Measurements from ENCODE around the gene CST1.

CST1 gene

DNA sequence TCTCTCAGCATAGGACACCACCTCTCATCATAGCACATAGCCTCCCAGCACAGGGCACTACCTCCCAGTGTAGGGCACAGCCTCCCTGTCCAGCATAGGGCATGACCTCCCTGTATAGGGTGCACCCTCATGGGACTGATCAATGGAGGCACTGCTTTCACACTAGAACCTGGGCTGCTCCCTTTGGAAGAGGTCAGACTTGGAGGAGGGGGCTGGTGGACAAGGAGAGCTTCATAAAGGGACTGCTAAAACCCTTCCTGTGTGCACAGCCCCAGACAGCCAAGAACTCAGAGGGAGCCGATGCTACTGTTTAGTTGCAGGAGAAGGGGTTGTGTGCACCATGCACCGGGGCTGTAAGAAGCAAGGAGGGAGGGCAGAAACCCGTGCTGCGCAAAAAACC is 40.0 kb downstream of the CST1 start:
- DNase-seq (ENCODE audit: low read depth, low spot score), result no peak

DNA sequence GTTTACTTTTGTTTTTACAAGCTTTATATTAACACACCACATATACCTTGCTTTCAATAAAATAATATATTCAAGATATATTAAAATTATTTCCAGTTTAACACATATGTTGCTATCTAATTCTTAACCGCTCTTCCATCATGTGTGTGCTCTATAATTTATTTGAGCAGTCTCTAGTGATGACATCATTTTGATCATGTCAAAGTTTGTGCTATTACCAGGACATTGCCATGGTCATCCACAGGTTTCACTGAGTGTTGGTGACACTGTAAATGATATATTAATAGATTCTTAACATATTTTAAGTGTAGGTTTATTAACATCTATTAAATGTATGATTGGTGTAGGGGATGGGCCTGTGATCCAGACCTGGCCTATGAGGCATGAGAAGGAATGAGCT is 44.8 kb downstream of the CST1 start:
- DNase-seq (ENCODE audit: low read depth, low spot score), result no peak

DNA sequence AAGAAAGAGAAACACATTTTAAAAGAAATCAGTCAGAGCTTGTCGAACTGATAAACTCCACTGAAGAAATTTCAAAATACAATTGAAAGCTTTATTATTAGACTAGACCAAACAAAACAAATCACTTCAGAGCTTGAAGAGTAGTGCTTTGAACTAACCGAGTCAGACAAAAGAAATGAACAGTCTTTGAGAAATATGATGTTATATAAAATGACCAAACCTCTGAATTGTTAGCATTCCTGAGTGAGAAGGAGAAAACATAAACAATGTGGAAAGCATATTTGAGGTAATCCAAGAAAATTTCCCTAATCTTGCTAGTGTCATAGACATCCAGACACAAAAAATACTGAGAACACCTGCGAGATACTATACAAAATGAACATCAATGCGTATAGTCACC is 48.7 kb downstream of the CST1 start:
- DNase-seq (ENCODE audit: low read depth, low spot score), result no peak

DNA sequence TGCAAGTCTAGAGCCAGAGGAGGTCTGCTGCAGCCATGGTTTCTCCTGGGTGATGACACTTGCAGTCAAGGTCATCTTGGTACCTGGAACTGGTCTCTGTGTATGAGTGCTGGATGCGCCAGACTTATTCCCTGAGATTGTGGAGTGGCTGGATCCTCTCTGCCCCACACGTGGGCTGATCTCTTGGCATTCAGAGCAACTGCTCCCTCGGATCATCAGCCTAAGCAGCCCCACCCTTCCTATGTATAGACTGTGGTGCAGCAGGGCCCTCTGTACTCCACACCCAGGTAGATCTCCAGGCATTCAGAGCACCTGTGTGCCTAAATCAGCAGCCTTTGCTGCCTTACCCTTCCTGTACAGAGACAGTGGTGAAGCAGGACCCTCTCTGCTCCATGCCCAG is 49.8 kb downstream of the CST1 start:
- DNase-seq (ENCODE audit: low read depth, low spot score), result no peak

DNA sequence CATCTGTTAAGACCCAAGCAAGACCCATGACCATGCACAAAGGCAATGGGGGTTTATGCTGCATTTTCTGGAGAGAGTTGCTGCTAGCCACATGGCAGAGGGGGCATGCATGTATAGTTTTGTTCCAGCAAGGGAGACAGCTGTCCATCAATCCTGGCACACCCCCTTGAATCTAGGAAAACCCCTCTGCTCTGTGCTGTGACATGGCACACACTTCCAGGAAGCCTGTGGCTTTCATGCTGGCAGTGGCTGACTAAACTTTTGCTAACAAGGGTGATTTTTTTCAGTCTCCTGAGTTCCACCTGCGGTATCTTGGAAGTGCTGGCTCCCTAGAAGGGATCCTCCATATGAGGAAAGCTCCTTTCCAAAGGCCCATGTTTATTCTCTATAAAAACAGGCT is 52.8 kb downstream of the CST1 start:
- DNase-seq (ENCODE audit: low read depth, low spot score), result no peak

Data from smooth muscle cell of the brain vasculature (primary cell).